Measurements from ENCODE around the gene NGDN. TPM values are rescaled to one million over a fixed set of nuclear protein-coding genes. Genes with fewer than 3 reads are reported as not detected.

The NGDN gene
- total RNA-seq, 1 donor from 2014 or later, result 23.2 TPM

GRCh38 chr14:23520899-23521533, 51.5 kb downstream of the NGDN start:
- no peak for DNase-seq (ENCODE audit: low spot score)
- H3K4me1 Mint-ChIP-seq (ENCODE audit: low read depth), result no peaks in the 10 kb centered on the region
- no peaks in the 10 kb centered on the region for H3K9me3 Mint-ChIP-seq (ENCODE audit: low read depth)
- peaks cover 3% of the 10 kb centered on the region for H3K36me3 Mint-ChIP-seq (ENCODE audit: low read depth)
- no peak overlapping the region for H3K4me3 Mint-ChIP-seq (ENCODE audit: unreplicated experiment)
- no peak for TF ChIP-seq CTCF (IDR thresholded peaks at IDR 0.05)
- no peaks in the 10 kb centered on the region for H3K27me3 Mint-ChIP-seq (ENCODE audit: low read depth)
- no peak overlapping the region for H3K27ac Mint-ChIP-seq (ENCODE audit: unreplicated experiment)

DNA sequence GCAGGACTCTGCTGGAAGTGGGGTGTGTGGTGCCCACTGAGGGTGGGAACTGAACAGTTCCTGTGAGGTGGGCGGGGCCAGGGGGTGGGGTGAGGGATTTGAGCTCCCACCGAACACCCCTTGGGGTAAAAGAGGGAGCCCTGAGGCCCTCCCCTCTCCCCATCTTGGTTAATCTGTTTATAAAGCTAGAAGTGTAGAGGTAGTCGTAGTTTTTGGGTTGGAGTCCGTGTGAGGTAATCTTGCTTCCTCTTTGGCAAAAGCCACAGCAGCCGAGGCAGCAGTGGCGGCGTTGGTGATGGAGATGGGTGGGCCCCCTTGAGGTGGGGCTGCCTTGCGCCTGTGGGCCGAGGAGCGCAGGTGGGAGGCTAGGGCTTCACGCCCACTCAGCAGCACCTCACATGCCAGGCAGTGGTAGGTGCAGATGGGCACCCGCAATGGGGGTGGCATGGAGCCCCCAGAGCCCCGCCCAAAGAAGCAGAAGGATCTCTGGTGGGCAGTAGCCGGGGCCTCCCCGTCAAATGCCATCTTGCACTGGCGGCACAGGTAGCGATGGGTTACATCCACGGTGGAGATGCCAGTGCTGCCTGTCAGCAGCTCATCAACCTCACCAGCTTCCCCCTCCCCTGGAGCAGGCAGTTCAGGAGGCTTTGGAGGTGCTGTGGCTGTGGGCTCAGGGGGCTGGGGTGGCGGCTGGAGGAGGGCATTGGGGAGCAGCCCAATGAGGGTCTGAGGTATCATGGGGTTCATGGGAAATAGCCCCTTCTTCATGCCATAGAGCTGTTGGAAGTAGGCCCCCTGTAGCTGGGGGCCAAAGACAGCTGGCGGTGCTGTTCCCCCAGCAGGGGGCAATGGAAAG, 52.5 kb downstream of the NGDN start:
- H3K4me1 Mint-ChIP-seq (ENCODE audit: low read depth), result no peaks in the 10 kb centered on the region
- no peak for TF ChIP-seq CTCF (IDR thresholded peaks at IDR 0.05)
- no peak for DNase-seq (ENCODE audit: low spot score)
- H3K9me3 Mint-ChIP-seq (ENCODE audit: low read depth), result no peaks in the 10 kb centered on the region
- peaks cover 8% of the 10 kb centered on the region for H3K36me3 Mint-ChIP-seq (ENCODE audit: low read depth)
- H3K27me3 Mint-ChIP-seq (ENCODE audit: low read depth), result no peaks in the 10 kb centered on the region
- no peak overlapping the region for H3K4me3 Mint-ChIP-seq (ENCODE audit: unreplicated experiment)
- no peak overlapping the region for H3K27ac Mint-ChIP-seq (ENCODE audit: unreplicated experiment)

- Mint-ChIP-seq H3K27me3 (ENCODE audit: low read depth) (no peaks in the 10 kb centered on the region), H3K27ac (ENCODE audit: unreplicated experiment) (no peak overlapping the region), H3K9me3 (ENCODE audit: low read depth) (no peaks in the 10 kb centered on the region)
Observed at GRCh38 chr14:23522643-23523198, 53.2 kb downstream of the NGDN start.

GRCh38 chr14:23523229-23524016, 53.9 kb downstream of the NGDN start:
- peaks cover 12% of the 10 kb centered on the region for H3K36me3 Mint-ChIP-seq (ENCODE audit: low read depth)
- no peaks in the 10 kb centered on the region for H3K4me1 Mint-ChIP-seq (ENCODE audit: low read depth)
- H3K27ac Mint-ChIP-seq (ENCODE audit: unreplicated experiment), result no peak overlapping the region
- H3K4me3 Mint-ChIP-seq (ENCODE audit: unreplicated experiment), result no peak overlapping the region
- no peak for DNase-seq (ENCODE audit: low spot score)
- no peak for TF ChIP-seq CTCF (IDR thresholded peaks at IDR 0.05)
- H3K27me3 Mint-ChIP-seq (ENCODE audit: low read depth), result no peaks in the 10 kb centered on the region
- no peaks in the 10 kb centered on the region for H3K9me3 Mint-ChIP-seq (ENCODE audit: low read depth)

More at GRCh38 chr14:23522643-23523198, 53.2 kb downstream of the NGDN start:
- no peak for DNase-seq (ENCODE audit: low spot score)
- TF ChIP-seq CTCF (IDR thresholded peaks at IDR 0.05), result no peak
- no peak overlapping the region for H3K4me3 Mint-ChIP-seq (ENCODE audit: unreplicated experiment)
- H3K4me1 Mint-ChIP-seq (ENCODE audit: low read depth), result no peaks in the 10 kb centered on the region
- peaks cover 9% of the 10 kb centered on the region for H3K36me3 Mint-ChIP-seq (ENCODE audit: low read depth)

DNA sequence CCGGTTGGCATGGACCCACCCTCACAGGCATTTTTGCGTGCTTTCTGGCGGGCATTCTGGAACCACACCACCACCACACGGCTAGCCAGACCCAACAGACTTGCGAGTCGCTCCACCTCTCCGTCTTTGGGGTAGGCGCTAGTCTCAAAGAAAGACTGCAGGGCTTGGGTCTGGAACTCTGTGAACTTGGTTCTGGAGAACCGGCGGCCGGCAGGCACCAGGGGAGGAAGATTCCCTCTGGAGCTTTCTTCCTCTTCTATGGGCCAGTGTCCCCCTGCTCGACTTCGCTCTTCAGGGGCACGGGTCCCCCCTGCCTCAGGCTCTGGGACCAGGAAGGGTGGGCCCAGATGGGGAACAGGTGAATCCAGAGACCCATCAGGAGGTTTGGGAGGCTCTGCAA, 55.5 kb downstream of the NGDN start:
- H3K4me1 Mint-ChIP-seq (ENCODE audit: low read depth), result no peaks in the 10 kb centered on the region

More for the DNA sequence above, 55.5 kb downstream of the NGDN start:
- Mint-ChIP-seq H3K27ac (ENCODE audit: unreplicated experiment) (no peak overlapping the region), H3K4me3 (ENCODE audit: unreplicated experiment) (no peak overlapping the region), H3K9me3 (ENCODE audit: low read depth) (no peaks in the 10 kb centered on the region), H3K36me3 (ENCODE audit: low read depth) (peaks cover 12% of the 10 kb centered on the region), H3K27me3 (ENCODE audit: low read depth) (no peaks in the 10 kb centered on the region)
- no peak for DNase-seq (ENCODE audit: low spot score)
- TF ChIP-seq CTCF (IDR thresholded peaks at IDR 0.05), result no peak
